ENCODE results near the gene THSD7B.
"Not testable (repeated sequence)": the region's sequence is repeated elsewhere in the genome, so short reads cannot be mapped to it uniquely, and the experiment has no call there.

The THSD7B gene

DNA sequence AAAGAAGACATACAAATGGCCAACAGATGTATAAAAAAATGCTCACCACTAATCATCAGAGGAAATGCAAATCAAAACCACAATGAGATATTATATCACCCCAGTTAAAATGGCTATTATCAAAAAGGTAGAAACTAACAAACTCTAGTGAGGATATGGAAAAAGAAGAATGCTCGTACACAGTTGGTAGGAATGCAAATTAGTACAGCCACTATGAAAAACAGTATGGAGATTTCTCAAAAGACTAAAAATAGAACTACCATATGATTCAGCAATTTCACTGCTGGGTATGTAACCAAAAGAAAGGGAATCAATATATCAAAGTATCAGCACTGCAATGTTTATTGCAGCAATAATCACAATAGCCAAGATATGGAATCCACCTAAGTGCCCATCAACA is 679.6 kb downstream of the THSD7B start:
- peak; percentile 74 for DNase-seq

DNA sequence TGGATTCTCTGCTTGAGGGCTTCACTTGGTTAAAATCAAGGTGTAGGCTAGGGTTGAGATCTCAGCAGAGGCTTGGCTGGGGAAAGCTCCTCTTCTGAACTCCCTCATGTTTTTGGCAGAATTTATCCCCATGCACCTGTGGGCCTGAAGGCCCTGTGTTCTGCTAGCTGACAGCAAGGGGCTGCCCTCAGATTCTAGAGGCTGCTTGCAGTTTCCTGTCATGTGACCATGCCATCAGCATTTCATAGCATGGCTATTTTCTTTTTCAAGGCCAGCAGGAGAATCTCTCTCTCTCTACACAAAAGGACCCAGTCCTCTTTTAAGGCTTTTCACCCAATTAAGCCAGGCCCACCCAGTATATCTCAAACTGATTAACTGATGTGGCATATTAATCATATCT is 684.1 kb downstream of the THSD7B start:
- no peak for DNase-seq

DNA sequence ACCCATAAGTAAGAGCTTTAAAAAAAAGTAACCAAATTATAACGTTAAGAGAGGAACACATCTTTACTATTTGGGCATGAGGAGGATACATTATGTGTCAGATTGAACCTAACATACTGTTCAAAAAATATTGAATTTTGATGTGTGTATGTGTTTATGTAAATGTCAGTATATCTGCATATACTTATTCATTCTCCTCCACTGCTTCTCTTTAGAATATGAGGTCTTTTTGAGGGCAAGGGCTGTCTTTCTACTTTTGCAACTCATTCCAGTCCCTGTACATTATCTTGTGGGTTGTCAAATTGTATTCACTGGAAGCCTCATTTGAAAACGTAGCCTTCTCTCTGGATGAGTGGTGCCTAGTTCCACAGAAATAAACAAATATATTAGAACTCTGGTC is 689.5 kb downstream of the THSD7B start:
- DNase-seq: no peak

DNA sequence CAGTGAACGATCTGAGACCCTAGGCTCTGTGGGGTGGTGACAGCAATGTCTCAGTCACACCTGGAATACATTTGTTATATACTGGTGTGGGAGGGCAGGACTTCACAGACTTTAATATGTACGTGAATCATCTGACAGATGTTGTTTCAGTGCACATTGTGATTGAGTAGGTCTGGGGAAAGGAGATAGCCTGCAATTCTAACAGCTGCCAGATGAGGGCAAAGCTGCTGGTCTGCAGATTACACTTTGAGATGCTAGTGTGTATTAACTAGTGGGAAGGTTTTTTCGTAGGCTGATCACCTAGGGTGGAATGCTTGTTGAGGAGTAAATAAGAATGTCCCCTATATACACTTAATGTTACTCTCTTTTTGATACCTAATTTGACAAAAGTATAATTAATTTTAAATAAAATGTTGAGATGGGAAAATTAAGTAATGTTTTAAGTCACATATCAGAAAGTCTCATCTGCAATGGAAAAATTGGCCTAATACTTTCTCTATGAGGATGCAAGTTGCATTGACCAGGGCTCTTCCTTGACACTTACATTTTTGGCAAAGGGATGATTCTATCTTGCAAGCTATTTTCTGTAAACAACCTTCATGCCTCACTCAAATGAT is 702.0 kb downstream of the THSD7B start:
- no peak for DNase-seq

DNA sequence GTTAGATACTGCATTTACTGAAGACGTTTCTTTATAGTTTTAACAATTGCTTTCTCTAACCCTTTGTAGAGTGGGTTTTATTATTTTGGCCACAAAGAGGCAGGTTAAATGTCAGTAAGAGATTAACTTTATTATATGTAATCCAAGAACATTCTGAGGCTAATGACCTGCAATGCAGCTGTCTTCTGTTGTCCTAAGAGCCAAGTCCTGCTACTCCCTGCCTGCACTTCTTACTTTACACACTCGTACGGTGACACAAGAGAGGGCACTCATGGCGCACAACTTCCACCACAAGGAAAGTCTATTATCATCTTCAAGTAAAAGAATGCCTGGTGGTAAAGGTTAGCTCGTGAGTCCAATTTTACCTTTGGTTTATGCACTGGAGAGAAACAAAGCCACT is 727.9 kb downstream of the THSD7B start:
- DNase-seq: no peak

DNA sequence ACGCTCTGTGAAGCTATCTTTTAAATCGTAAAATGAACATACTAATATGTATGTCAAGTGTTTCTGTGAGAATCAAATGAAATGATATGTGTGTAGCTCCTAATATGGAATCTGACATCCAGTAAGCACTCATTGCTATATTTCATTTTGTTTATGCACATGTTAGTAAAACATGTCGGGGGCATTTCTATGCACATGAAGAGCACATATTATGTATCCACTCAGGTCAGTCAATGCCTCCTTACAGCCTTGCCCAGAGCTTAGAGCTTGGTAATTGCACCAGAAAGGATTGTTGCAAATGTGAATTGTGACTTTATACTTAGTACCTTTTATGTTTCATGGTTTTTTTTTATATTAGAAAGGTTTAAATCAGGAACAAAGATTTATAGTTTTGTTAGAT is 735.3 kb downstream of the THSD7B start:
- DNase-seq: no peak

DNA sequence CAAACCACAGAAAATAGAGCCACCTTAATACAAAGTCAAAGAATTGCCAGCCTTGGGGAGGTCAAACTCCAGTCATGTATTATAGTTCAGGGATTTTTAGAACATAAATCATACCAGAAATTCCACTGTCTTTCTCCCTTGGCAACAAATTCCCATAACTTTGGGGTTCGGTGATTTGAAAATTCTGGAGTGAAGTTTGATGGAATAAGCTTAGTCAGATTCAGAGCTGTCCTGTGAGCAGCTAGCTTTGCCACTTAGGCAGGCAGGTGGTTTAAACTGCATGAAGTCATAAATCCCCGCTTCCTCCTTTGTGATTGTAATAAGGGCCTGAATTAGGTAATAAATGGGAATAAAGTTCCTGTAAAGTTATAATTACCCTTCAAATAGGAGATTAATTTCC is 741.9 kb downstream of the THSD7B start:
- no peak for DNase-seq

DNA sequence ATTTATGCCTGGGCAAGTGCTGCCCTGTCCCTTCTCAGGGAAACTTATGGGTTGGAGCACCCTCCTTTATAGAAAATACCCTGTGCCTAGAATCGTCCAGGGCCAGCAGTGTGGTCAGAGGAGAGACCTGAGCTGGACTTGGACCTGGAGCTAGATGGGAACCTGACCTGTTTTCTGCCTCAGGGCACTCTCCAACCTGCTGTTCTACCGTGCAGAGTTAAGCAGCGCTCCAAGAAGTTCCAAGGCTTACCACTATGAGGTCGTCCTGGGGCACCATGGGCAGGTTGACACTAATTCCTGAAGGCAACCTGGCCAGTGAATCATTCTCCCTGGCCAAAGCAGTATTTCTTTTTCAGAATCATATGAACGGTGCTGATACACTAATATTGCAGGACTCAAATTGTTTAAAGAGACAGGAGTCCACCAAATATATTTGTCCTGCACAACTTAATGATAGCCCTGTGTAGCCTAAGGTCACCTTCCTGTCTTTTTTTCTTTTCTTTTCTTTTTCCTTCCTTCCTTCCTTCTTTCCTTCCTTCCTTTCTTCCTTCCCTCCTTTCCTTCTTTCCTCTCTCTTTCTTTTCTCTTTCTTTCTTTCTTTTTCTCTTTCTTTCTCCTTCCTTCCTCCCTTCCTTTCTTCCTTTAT is 743.5 kb downstream of the THSD7B start:
- no peak for DNase-seq

DNA sequence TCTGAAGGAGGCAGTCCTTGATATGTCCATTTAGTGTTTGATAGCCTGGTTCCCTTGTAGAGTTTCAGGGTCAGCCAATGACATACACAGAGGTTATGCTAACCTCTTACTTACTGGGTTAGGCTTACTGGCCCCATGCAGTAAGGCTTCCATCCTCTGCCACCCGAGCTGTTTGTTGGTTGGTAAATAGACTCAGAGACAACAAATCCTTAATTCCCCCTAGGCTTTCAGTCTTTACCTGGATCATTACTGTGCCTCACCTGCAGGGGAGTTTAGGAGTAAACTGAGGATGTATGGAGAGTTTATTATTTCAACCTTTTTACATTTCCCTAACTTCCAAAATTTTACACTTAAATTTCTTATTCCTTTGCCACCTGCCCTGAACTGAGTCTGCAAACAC is 746.2 kb downstream of the THSD7B start:
- DNase-seq: no peak

DNA sequence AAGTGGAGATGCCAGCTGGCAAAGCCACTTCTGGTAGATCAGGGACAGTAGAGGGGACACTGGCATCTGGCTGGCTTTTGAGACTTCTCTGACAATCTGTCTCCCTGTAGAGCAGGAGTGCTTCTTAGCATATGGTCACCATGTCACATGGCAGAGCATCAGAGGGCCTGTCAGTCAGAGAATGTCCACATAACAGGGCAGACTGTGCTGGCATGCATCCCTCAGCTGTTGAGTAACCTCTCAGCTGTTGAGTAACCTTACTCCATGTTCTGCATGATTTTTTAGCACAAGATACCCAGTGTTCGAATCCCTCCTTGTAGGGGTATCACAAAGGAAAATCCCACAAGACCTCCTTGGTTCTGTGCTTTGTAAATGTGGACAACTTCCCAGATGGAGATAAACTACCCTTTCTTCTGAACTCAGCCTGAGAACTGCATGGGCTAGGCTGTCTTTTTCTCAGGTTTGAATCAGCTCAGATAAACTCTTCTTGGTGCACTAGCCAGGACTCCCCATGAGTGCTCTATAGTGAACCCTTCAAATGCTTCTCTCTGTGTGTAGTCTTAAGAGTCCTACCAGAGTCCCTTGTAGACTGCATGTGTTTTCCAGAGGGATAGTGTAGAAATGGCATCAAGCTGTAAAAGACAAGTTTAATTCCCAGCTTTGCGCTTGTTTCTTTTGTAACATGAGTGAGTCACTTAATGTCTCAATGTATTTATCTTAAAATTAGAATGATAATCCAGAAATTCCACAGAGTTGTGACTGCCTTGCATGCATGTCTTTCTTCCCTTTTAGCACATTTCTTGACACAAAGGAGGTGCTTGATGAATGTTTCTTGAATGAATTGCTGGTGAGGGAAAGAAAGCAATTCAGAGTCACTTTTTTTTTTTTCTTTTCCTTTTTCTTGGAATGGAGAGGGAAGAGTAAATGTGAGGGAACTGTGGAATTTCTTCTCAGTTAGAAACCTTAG is 756.6 kb downstream of the THSD7B start:
- no peak for DNase-seq

DNA sequence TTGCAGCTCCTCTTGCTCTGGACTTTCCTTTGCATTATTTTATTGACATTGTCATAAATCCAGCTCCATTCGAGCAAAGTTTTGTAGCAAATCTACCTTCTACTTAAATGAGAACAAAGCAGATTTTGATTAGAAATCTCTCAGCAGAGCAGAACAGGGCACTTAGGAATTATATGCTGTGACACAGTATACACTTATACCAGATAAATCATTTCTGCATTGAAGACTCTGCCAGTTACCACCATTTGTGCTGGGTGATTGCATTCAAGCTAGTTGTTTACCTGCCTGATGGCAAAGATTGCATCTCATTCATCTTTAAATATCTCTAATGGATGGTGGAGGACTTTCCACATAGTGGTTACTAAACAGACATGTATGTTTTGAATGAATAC is 757.3 kb downstream of the THSD7B start:
- no peak for DNase-seq

DNA sequence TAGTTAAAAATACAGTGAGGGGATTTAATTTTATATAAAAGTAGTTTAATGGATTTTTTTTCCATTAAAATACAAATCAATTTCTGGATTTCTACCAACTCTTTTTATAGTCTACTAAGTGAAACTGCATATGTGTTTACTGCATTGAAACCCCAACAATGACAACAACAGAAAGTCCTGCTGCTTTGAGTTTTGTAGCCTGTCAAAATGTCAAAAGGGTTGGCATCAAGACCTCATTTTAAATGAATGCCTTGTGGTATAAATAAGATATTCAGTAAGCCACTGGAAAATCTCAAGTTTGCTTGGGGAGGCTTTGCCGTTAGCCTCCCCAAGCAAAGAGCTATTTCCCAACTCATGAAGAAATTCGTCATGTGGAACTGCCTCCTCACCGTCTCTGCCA is 758.6 kb downstream of the THSD7B start:
- DNase-seq: no peak

DNA sequence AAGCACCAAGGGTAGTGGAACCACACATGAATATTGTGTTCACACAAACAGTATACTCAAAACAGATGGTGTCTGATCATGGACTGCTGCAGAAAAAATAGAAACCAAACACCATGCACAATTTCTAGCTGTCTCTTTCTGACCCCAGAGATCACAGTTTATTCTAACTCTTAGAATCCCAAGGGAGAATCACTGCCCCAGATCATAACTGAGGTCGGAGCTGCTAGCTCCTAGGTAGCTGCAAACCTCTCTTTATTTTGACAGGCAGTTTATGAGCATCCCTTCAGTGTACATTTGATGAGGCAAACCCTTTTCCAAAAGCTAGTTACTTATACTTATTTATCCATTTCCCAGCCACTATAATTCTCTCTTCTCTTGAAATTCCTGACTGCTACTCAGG is 759.8 kb downstream of the THSD7B start:
- no peak for DNase-seq

DNA sequence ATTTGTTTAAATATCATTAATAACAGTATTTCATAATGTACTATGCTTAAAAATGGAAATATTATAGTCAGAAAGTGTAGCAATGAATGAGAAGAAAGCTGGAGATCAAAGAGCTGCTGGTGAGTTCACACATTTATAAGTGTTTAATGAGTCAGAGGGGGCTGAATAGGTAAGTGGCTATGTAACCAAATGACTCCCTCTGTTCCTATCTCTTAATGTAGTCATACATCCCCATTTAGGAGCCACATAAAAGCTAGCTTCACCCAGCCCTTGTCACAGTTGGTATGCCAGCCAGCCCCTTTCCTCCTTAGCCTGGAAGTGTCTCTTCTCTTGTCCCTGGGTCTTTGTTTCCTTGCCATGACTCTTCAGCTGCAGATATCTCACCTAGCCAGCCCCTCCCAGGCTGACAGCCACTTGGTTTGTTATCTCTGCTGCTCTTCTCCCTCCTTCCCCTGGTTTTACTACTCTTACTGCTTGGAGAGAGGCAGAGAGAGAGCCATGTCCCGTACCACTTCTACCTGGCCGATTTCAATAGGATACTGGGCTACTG is 760.4 kb downstream of the THSD7B start:
- no peak for DNase-seq

DNA sequence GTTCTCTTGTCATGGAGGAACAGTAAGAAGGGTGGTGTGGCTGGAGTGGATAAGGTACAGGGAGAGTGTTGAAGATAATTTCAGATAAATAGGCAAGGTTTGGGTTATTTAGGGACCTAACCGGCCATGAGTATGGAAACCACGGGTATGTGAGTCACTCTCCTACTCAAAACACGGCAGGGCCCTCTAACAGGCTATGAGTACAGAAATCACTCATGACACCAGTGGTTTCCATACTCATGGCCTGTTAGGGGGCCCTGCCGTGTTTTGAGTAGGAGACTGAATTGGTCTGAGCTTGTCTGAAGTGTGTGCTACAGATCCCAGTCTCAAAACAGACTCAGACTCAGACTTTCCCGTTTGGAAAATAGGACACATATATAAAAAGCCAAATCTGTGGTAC is 770.6 kb downstream of the THSD7B start:
- no peak for DNase-seq

DNA sequence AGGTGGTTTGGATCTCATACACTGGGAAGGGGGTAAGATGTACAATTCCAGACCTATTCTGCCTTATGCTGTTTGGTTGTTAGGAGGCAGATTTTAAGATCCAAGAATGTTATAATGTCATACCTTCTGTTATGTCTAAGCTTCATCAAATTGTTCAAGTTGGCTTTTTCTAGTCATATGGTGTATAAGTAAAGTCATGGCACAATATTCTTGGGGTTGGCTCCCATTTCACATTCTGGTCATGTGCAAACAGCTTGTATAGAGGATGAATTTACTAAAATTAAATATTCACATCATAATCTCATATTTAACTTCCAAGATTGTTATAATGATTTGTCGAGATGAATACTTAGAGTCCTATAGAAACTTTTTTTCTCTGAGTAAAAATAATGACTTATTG is 774.0 kb downstream of the THSD7B start:
- no peak for DNase-seq

DNA sequence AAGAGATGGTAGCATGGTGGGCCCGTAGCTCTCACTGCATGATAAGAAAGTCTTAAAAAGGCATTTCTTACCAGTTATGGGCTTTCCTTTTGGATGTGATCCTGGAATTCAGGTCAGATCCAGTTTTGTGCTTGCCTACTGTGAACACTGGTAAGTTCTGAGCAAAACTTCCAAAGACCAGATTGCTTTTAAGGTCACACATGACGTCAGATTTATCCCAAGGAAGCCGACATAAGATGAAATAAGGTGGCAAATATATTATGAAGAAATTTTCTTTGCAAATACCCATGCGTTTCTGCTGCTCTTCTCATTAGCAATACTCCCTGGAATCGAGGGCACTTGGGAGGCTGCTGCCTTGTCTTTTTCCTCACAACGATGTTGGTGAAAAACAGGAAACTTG is 782.5 kb downstream of the THSD7B start:
- DNase-seq: no peak

DNA sequence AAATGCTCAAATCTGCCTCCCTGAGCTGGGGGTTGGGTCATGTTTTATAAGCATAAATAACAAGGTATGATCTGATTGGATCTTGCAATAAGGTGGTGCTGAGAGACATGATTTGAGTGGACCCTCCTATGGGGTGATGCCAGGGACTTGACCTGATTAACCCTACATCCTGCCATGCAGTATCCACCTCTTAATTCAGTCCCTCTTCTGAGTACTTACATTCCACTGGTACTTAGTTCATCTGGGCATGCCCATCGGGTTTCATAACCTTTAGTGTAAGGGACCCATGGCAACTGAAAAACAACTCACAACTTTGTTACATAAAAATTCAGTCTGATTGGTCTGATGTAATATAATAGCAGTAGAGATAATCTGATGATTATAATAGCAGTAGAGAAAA is 801.0 kb downstream of the THSD7B start:
- DNase-seq: no peak

DNA sequence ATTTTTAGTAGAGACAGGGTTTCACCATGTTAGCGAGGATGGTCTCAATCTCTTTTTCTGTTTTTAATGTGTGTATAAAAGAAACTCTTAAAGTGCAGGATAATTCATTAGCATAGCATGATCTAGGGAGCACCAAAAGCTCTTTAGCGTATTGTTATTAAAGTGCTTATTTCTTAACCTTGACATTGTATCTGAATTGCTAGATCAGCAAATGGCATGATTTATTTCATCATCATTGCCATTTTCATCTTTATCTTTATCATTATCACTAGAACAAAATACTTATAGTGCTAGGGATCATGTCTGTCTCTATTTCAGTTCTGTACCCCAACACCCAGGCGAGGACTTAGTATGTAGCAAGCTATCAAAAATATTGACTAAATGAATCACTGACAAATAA is 805.1 kb downstream of the THSD7B start:
- no peak for DNase-seq

DNA sequence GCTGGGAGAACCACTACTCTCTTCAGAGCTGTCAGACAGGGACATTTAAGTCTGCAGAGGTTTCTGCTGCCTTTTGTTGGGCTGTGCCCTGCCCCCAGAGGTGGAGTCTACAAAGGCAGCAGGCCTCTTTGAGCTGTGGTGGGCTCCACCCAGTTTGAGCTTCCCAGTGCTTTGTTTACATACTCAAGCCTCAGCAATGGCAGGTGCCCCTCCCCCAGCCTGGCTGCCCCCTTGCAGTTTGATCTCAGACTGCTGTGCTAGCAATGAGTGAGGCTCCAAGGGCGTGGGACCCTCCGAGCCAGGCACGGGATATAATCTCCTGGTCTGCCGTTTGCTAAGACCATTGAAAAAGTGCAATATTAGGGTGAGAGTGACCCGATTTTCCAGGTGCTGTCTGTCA is 822.5 kb downstream of the THSD7B start:
- not testable (repeated sequence) for DNase-seq

DNA sequence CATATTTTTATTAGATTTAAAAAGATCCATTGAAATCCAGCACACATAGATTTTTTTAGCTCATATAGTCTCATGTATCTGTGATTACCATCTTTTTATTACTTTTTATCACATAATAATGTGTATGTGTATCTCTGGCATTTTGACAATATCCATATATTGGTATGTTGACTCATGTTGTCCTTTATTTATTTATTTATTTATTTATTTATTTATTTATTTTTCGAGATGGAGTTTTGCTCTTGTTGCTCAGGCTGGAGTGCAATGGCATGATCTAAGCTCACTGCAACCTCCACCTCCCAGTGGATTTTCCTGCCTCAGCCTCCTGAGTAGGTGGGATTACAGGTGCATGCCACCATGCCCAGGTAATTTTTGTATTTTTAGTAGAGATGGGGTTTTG is 823.2 kb downstream of the THSD7B start:
- not testable (repeated sequence) for DNase-seq

DNA sequence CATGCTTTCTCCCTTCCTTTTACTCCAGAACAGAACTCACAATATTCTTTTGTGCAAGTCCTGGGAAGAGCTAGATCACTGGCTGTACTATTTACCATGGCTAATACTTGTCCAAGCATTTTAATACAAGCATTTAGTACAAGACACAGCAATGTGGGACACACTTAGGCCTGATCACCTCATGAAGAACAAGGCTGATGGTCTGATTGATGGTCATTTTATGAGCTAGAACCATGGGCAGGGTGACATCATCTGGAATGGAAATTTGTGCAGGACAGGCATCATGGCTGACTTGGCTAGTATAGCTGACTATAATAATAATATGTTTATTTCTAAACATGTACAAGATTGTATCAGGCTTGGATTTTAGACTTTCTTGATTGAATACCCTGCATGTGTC is 824.8 kb downstream of the THSD7B start:
- no peak for DNase-seq

DNA sequence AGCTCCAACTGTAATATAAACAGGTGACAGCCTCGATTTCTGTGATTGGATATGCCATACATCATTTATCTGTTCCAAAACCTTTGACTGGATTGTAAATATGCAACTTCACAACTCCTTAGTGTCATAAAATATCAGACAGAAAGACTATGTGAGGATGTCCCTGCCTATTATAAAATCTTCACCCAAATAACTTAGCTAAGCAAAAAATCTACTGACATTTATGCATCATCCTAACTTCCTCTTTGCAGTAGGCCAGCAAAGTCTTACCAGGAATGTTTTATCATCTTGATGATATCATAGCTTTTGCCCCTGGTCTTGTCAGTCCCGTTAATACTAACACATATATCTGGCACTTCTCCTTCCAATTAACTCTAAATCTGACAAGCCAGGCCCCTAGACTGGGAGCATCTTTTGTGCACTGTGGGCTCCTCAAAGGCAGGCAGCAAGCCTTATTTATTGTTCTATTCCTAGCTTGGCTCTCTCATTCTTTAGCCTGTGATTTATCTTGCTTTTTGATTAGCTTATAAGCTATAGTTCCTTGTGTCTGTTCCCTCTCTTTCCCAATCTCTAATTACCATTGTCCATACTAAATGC is 842.5 kb downstream of the THSD7B start:
- DNase-seq: no peak
